Right renal cortex interstitium (tissue), 3 donors: ENCODE measurements around the gene LRP1B. TPM values are rescaled to one million over a fixed set of nuclear protein-coding genes. Genes with fewer than 3 reads are reported as not detected.

Source experiments
- DNase-seq, 3 donors: peaks; one replicate each; pipeline ENCODE4 v3.0.0-alpha.2; 2013; ENCODE audit warnings: low read depth in 3 of 3, low spot score in 2 of 3
- polyA plus RNA-seq, 3 donors: library from polyadenylated mRNA; unstranded; fragments of 120-200 nt; gene quantifications; one replicate each; pipeline ENCODE4 v1.2.1, GENCODE V29; 2013; ENCODE audit not compliant: insufficient read length in 3 of 3

Gene LRP1B
- polyA plus RNA-seq, 3 donors = 0.85 to 0.90 (median 0.88) TPM

DNA sequence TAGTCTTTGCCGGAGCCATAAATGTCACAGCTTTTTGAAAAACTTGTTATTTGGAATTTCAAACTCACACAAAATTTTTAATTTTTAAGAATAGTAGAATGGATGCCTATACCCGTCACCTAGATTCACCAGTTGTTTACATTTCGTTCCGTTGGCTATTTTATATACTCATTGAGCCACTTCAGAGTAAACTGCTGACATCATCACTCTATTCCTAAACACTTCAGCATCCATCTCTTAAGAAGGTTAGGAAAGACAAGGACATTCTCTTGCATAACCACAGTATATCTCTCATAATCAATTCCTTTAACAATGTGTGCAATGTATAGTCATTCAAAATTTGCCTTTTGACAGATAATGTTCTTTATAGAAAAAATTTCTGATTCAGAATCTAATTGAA lies 1065.8 kb downstream of the LRP1B start:
- DNase-seq = no peak

DNA sequence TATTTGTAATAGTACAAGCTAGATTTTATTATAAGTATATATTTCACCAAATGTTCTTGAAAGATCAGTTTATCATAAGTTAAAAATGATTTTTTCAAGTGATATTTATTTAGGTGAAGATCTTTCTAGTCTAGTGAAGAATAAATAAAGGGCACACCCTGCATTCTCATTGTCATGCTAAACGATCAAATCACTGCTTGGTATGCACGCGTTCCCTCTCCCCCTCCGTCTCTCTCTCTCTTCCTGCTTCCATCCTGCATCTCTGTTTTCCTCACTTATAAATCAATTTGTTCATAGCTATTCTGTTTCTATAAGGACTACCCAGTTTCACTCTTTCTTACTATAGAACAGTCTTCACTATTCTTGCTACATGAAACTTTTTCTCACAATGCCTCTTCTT lies 1067.4 kb downstream of the LRP1B start:
- DNase-seq = no peak

DNA sequence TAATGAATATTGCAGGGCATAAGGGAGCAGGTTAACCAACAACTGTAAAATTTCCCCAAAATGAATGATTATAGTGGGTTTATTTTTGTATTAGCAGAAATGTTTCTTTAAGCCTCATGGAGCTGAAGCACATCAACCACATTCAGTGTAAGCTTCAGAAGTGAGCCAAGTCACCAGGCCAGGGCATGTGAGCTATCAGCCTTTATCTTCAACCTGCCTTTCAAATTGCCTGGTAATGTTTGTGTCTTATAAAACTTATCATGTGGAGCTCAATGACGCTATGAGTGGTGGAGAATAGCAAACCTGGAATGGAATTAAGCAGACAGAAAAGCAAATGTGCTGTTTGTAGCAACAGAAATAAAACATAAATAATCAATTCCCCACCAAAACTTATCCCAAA lies 1068.4 kb downstream of the LRP1B start:
- DNase-seq = no peak

DNA sequence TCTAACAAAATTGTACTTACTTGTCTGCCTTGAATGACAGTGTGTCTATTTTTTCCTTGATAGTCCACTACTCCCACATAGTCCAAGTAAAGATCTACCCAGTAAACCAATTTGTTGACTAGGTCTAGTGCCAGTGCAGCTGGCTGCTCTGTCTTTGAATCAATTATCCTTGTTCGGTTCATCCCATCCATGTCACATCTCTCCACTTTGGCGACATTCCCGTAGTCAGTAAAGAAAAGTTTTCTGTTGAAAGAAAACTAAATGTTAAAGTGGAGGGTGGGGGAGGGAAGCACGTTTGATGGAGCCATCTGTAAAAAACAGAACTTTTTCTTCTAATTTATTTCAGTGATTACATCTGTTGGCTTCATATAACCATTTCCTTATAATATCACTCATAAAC lies 1068.8 kb downstream of the LRP1B start:
- DNase-seq = no peak

DNA sequence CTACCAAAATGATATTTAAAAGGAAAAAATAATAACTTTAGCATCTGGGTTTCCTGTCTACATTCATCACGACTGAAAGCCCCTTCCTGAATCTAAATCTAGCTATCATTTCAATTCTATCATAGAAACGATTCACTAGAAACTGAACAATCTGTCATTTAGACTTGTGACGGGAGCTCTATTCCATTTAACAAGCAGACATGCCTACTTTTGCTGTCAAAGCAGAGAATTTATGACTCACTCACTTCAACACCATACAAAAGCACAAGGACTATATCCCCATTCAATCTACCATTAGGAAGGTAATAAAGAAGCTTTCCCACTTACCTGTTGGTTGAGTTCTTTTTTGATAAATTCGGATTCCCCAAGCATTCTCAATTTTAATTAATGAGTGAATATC lies 1072.3 kb downstream of the LRP1B start:
- no peak for DNase-seq

DNA sequence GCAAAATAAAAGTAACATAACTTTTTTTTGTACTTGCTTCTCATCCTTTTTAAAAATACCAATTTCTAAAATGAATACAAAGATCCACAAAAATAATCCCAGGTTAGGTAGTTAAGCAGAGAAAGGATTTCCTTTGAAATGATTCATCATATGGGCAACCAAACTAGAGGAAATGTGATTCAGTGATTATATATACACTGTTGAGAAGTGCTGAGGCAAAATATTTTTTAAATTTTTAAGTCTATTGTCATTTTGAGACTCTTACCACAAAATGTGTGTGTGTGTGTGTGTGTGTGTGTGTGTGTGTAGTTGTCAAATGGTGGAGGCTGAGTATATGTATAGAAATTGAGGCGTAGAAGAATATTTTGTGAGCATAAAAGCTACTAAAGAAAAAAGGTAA lies 1075.3 kb downstream of the LRP1B start:
- DNase-seq = no peak

DNA sequence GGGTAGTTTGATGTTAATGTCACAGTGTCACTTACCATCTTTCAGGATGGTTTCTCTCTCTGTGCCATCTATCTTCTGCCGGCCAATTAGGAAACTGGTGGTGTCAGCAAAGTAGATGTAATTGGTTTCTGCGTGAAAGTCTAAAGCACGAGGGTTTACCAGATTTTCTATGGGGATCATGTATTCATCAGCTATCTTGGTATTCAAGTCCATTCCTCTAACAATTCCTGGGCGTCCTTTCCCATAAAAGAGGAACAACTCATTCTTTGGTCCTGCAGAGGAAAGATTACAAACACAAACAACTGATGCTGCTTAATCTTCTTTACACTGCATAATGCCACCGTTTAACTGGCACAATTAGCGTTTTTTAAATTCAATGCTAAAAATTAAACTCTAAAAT lies 1081.9 kb downstream of the LRP1B start:
- no peak for DNase-seq

DNA sequence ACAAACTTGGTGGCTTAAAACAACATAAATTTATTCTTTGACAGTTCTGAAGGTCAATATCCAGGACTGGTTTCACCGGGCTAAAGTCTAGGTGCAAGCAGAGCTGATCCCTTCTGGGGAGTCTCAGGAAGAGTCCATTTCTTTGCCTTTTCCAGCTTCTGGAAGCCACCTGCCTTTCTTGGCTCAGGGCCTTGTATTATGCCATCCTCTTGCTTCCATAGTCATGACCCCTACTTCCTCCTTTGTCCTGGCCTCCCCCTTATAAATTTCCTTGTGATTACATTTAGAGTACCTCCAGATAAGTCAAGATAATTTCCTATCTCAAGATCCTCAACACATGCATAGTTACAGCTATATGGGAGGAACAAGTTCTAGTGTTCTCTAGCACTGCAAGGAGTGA lies 1089.5 kb downstream of the LRP1B start:
- no peak for DNase-seq

DNA sequence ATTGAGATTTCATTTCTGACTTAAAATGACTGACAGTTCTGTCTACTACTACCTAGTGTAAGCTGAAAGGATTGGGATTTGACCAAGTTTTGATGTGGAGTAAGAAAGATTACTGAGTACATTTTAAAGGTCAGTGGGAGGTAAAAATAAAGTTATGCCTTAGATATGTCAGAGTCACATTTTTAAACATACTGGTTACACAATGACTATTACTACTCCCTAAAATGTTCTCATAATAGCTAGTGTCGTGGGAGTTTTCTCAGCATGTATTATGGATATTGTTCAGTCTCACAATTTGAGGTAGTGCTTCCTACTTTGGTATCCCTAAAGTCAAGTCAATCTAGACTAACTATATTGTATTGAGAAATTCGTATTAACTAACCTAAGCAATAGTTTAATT lies 1092.5 kb downstream of the LRP1B start:
- DNase-seq = no peak

DNA sequence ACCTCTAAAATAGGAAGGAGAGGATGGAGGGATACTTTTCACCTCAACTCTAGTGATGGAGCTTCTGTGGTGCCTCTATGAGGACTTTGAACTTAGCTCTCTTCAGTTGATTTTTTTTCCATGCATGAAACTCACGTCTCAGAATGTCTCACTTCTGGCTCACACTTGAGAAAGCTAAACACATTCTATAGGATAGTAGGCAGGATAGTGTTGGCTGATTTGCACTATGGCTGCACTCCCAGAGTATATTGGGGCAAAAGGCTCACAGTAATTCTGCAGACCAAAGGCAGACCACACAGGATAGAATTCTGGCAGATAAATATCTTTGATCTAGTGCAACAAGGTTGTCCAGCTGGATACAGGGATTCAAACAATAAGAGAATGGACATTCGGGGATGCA lies 1093.5 kb downstream of the LRP1B start:
- no peak for DNase-seq

DNA sequence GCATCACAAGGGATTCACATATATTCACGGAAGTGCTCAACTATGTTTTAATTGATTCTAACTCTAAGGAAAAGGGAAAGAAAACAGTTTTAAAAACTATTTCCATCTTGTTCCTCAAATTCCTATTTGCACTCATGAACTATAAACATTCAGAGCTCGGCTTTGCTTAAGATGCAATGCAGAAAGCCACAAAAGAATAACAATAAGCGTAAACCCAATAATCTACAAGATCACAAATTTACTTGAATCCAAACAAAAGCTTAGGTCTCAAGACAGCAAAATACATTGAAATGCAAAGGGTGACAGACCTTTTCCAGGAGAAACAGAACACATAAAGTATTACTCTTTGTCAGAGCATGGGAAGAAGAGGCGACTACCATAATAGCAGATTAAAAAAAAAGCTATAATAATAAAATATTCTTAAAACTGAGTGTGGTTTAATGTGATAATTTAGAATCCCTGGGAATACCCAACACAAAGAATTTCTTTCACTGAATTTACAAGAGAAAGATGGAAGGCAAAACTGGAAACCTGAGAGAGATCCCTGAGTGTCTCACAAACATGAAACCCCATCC lies 1094.9 kb downstream of the LRP1B start:
- no peak for DNase-seq

DNA sequence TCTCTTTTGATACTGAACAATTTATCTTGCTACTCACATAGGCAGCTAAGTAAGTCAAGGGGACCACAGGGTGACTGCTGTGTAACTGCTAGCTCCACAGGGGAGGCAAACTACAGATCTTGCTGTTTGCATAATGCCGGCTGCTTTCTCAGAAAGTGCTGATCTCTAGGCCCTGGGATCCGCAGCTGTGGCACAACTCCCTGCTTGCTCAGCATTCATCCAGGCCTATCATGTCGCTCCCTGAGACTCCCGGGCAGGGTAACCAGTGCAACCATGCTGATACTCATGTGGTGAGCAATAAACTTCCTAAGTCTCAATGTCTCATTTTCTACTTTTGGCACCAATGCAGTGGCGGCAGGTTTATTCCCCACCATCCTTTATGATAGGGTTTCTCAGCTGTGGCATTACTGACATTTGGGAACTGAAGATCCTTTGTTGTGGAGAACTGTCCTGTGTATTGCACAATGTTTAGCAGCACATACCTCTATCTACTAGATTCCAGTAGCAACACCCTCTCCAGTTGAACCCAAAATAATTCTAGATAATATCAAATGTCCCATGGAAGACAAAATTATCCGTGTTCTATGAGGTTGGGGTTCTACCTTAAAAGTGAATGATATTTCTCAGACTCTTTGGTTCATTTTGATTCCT lies 1101.3 kb downstream of the LRP1B start:
- no peak for DNase-seq

DNA sequence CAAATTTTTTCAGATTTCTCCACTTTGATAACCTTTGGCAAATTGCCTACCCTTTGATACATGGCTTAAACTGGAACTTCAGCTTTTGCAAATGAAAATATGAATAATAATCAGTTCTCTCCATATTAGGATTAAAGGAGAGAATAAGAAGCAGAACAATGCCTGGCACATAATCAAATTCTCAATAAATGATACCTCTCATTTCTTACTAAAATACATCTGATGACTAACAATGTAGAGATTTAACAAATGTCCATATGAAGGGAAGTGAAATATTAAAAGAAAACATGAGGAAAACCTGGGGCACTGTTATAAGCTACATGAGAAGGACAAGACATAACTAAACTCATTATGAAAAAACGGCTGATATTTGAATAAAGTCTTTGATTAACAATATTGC lies 1103.6 kb downstream of the LRP1B start:
- DNase-seq = no peak

DNA sequence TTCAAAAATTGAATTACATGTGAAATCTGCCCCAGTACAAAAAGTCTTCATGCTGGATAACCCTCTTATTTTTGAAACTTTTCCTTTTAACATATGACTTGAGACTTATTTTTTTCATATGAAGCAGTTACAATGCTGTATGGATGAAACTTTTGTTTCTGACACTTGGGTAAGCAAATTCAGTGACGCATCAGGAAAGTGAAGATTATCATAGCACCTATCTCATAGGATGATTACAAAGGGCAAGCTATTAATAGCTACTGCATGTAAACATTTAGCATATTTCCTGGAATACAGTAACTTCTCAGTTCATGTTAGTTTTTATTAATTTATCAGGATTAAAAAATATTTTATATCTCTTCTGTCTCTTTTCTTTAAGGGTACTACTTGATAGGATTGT lies 1109.2 kb downstream of the LRP1B start:
- DNase-seq = no peak

DNA sequence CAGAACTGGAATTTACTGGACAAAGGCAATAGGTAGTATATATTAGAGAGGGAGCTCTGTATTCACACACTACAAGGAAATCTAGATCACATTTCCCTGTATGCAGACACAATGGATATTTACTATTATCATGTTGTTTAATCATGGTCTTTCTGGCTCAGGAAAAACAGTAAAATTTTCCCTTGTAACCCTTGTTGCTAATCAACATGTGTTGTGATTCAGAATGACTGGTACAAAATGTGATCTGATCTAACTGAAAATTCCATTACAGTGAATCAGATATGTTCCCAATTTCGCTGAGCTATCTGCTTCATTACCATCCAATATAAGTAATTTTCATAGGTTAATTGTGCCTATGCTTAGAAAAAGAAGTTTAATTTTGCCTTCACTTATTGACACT lies 1109.7 kb downstream of the LRP1B start:
- no peak for DNase-seq

DNA sequence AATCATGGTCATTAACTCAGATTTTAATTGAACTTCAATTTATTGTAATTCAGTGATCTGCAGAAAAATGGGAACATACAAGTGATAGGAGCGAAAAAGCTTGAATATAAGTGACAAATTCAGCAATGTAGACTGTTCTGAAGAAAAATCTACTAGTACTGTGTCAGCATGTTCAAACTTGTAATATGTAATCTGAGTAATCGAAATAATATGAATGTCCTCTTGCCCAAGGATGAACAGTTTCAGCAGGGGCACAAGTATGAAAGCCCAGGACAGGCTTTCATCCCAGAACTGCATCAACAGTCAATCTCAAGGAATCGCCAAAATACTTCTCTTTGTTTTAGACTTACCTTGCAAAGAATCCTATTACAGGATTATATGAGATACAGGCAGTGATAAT lies 1110.5 kb downstream of the LRP1B start:
- DNase-seq = no peak

DNA sequence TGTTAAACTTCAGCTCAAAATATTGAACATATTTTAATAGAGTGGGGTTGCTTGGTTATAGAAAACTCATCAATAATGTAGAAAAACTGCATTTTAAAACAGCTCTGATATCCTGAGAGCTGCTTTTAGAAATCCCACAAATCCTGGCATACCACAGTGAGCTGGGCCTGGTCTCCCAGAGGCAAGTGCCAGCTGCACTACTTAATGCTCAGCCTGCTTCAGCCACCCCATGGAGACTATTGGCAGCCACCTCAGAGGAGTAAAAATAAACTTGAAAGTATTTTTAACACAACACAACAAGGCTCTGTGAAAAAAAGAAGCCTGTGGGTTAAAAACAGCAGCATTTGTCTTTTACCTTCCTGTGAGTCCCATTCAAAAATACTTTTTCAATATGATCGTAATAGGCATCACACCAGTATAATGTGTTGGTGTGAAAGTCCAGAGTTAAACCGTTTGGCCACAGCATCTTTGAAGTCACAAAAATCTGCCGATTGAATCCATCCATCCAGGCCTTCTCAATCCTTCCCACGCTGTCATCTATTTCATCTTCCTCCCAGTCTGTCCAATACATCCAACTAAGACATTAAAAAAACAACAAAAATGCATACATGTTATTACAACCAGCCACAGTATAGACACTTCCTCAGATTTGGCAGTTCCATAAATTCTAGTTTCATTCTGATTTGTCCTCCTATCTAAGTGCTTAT lies 1115.3 kb downstream of the LRP1B start:
- no peak for DNase-seq

DNA sequence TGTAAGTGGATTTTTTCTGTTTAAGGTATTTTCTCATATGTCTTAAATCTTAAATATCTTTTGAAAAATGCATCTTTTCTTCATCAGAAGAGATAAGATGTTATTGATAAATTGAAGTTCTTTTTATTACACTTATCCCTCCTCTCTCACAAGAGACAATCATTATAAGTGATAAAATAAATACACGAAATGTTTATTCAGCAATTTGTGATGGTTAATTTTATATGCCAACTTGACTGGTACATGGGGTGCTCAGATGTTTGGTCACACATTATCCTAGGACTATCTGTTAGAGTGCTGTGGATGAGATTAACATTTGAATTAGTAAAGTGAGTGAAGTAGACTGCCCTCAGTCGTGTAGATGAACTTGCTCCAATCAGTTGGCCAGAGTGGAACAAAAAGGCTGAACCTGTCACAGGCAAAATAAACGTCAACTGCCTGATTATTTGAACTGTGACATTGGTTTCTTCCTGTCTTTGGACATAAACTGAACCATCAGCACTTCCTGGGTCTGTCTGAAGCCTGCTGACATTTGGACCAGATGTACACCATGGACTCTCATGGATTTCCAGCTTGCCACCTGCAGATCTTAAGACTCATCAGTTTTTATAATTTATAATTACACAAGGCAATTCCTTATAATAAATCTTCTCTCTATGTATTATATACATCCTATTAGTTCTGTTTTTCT lies 1126.7 kb downstream of the LRP1B start:
- no peak for DNase-seq

DNA sequence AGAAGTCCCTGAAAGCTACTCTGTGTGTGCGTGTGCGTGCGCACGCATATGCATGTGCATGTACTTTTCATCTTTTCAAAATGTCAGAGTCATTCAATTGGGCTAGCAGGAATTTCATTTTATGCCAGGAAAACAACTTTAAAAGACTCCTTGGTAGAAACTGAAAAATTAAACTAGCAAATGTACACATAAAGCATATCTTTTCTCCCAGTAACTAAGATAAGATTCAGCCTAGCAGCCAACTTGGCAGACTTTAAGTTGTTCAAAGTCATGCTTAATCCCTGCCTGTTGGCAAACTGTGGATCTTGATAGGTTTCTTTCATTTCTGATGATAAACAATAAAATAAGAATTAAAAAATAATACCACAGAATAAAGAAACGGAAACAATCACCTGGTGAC lies 1129.1 kb downstream of the LRP1B start:
- DNase-seq = no peak

DNA sequence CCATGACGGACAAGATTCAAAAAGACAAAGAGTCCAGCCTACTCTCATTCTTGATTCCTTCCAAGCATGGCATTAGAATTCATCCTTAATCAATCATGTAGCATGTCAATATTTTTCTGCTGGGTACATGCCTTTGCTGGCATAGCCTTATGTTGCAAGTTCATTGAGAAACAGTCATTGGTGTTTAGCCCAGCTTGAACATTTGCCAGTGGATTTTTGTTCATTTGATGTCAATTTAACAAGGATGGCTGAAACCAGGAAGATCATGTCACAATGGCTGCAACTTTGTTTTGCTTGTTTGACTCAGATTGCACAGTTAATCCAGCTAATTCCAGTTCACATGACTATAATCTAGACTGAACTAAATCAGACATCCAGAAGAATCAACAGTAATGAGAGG lies 1132.2 kb downstream of the LRP1B start:
- no peak for DNase-seq

DNA sequence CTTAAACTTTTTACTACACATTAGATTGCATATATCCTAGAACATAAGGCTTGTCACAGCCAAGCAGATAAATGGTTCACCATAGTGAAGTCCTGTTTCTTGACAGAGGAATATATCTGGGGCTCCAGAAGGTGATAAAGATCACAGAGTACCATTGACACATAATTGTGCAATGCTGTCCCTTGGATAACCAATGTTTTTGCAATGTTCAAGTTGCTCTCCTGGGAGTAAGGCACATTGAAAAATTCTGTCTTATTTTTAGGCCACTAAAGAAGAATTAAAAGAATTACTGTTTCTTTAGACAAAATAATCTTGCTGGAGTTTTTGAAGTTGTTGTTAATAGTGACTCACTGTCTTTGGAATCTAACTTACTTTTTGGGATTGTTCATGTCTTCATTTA lies 1132.8 kb downstream of the LRP1B start:
- DNase-seq = no peak

DNA sequence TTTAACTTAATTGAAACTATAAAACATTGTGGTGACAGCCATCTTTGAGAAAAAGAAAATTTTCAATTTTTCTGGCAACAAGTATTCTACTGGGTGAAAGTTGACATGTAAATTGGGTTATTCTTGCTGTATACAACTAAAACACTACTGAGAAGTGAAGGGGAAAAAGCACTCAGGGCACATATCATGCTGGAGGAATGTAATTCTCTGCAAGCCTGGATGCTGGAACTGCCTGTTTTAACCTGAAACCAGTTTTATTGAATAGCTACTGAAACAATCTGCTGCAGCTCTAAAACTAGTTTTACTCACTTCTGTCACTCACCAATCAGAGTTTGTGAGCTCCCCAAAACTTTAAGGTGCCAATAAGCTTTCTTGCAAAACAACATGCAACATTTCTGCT lies 1136.0 kb downstream of the LRP1B start:
- no peak for DNase-seq
